ENCODE data around the gene BAX.

The BAX gene

GRCh38 chr19:48933382-48933932 is 21.2 kb upstream of the BAX start, which contains the start of gene DHDH:
Gene DHDH (plus strand): TSS chr19:48933699. CDS start chr19:48933722, 23 bp downstream.
- peak; percentile 84 for DNase-seq

- DNase-seq: no peak
These were observed 19.8 kb upstream of the BAX start for GRCh38 chr19:48934837-48935236.

- no peak for DNase-seq
These were observed 18.8 kb upstream of the BAX start for GRCh38 chr19:48935864-48936263.

GRCh38 chr19:48938256-48938655 is 16.4 kb upstream of the BAX start:
- DNase-seq: no peak

- no peak for DNase-seq
These were observed 13.8 kb upstream of the BAX start for GRCh38 chr19:48940902-48941301.

GRCh38 chr19:48943081-48943480 is 11.6 kb upstream of the BAX start:
- no peak for DNase-seq

GRCh38 chr19:48945415-48945814 is 9.3 kb upstream of the BAX start:
- no peak for DNase-seq

GRCh38 chr19:48945817-48946216 is 8.9 kb upstream of the BAX start:
- DNase-seq: no peak

- no peak for DNase-seq
These were observed 8.0 kb upstream of the BAX start for GRCh38 chr19:48946463-48947257.

- DNase-seq: no peak
These were observed 7.5 kb upstream of the BAX start for GRCh38 chr19:48947258-48947542.

- no peak for DNase-seq
These were observed 4.5 kb upstream of the BAX start for GRCh38 chr19:48950159-48950558.

- DNase-seq: no peak
These were observed 3.7 kb upstream of the BAX start for GRCh38 chr19:48950830-48951519.

GRCh38 chr19:48953141-48953540 is 1.5 kb upstream of the BAX start:
- no peak for DNase-seq

- no peak for DNase-seq
These were observed 583 bp upstream of the BAX start for GRCh38 chr19:48953990-48954594.

GRCh38 chr19:48955308-48955958 is 758 bp downstream of the BAX start:
- no peak for DNase-seq

- DNase-seq: no peak
These were observed 3.3 kb downstream of the BAX start for GRCh38 chr19:48958006-48958405.

- DNase-seq: no peak
These were observed 4.9 kb downstream of the BAX start for GRCh38 chr19:48959341-48960239.

GRCh38 chr19:48961051-48961649 is 6.5 kb downstream of the BAX start:
- DNase-seq: no peak

GRCh38 chr19:48961673-48962028 is 7.0 kb downstream of the BAX start:
- no peak for DNase-seq

- DNase-seq: peak; percentile 61
These were observed 7.6 kb downstream of the BAX start for GRCh38 chr19:48962029-48962848.

- DNase-seq: no peak
These were observed 8.1 kb downstream of the BAX start for GRCh38 chr19:48962849-48963165.
